Measurements from ENCODE around the gene CHST11.

Gene CHST11

DNA sequence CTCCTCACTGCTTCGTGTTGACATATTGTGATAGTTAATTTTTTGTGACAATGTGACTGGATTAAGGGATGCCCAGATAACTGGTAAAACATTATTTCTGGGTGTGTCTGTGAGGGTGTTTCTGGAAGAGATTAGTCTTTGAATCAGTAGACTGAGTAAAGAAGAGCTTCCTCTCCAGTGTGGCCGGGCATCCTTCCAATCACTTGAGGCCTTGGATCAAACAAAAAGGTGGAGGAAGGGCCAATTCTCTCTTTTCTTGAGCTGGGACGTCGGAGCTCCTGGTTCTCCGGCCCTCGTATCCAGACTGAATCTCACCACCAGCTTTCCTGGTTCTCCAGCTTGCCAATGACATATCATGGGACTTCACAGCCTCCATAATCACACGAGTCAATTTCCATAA, 240.4 kb downstream of the CHST11 start:
- no peak for DNase-seq (ENCODE audit: low read depth in 3 of 3)

DNA sequence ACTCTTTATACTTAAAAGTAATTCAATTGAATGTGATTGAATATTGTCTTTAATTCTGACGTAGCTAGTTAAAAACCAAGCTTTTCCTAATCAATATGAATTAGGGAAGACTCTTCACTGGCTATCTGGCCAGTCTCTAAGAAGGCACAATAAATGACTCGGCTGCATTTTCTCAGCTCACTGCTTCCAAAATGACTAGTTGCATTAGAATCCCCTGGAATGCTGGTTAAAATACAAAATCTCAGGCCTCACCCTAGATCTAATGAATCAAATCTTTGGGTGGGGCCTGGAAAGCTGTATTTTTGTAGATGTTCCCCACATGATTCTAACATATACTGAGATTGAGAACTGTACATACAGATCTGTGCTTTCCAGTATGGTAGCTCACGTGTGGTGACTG, 242.1 kb downstream of the CHST11 start:
- no peak for DNase-seq (ENCODE audit: low read depth in 3 of 3)

DNA sequence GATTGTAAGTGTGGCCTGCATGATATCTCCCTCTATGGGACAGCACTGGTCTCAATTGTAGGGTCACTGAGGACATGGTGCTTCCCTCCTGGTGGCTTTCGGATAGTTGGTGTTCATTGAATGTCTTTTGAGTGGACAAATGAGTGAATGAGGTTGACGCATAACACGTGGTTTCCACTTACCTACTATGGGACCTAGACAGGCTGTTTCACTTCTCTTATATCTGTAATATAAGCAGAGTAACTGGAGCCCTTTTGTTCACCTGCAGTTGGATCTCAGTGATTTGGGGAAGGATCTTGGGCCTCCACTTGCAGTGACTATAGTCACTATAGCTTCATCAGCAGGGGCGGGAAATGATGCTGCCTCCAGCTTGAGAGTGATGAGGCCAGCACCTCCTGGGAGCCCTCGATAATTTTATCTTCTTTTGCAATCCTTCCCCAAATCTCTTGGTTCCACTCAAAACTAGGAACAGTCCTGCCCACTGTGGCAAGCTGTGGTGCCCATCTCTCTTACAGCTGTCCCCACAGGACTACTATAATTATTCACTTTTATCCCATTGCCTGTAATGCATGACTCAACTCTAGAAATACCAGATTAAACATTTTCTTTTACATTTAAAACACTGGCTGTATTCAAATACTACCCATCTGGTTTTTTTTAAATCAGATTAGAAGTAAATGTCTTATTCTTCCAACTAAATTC, 242.9 kb downstream of the CHST11 start:
- DNase-seq (ENCODE audit: low read depth in 3 of 3), result no peak

DNA sequence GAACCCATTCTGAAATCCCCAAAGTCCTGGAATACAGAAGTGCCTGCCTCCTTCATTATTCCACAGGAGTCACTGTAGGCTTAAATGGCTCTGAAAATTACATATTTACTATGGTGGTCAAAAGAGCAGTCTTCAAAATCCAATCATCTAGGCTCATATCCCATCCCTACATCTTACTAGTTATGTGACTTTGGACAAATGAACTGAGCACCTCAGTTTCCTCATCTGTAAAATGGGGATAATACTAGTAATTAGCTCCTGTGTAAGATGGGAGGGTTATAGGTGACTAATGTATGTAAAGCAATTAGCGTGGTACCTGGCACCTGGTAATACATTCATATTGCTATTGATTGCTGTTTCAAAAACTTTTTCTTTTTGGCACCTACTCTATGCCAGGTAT, 243.6 kb downstream of the CHST11 start:
- no peak for DNase-seq (ENCODE audit: low read depth in 3 of 3)

DNA sequence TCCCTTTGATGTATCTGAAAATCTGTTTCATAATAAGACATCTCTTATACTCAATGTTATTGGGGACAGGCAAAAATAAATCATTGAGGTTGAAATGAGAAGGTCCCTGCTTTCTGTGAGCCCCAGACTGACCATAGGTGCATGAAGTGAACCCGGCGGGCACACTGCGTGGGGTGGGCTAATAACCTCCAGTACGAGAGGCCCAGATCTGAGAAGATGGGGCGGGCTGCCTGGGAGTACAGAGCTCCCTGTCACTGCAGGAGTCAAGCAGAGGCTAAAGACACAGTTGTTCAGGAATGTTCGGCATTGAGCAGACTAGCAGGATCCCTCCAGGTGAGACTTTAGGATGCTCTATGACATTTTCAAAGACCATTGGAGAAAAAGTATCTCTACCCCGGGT, 244.6 kb downstream of the CHST11 start:
- DNase-seq (ENCODE audit: low read depth in 3 of 3), result no peak

DNA sequence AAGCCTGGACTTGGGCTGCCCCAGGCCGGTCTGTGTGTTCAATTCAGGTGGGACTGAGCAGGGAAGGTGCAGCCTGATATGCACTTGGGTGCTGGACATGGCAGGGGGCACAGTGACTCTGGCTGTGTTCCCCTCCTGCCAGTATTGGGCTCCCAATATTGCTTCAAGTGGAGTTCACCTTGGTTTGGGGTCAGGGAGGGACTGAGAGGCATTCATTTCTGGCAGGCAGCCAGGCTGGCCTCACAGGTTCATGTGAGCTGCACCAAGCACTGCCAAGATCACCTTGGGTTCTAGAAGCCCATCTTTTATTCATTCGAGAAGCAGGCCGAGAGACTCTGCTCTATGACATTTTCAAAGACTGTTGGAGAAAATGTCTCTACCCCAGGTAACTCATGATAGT, 245.0 kb downstream of the CHST11 start:
- DNase-seq (ENCODE audit: low read depth in 3 of 3), result no peak

DNA sequence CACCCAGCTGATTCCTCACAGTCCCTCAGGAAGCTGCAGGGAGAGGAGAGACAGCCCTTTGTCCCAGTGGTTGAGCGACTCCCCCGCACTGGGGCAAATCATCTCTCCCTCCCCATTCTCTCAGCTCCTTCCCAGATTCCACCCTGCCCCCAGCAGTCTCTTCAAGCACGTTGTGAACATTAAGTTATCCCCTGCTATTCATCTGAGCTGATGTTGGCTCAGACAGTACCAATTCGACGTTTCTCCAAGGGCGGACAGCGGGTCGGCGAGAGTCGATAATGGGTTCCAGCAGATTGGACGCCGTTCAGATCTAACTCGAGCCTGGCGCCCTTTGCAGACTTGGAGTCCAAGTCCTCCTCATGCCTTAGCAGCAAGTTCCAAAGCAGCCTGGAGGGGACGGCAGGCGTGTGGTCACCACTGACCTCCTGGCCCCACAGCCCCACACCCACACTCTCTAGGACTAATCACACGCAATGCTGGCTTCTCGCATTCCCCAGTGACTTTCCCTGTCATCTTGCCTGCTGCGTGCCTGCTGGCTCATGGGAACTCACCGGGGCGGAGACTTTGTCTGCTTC, 245.9 kb downstream of the CHST11 start:
- no peak for DNase-seq (ENCODE audit: low read depth in 3 of 3)

DNA sequence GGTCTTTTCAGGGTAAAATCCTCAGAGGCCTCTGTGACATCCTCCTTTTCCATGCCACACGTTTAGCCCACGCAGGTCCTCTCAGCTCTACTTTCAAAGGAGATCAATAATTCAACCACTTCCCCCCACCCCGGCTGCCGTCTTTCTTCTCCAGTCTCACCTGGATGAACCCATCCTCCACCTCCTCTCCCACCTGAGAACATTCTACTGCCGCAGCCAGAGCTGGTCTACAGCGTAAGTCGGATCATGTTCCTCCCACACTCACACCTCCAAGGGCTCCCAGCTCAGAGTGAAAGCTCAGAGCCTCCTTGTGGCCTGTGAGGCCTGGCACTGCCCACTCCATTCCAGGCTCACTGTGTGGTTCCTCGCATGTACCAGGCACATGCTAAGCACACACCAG, 246.6 kb downstream of the CHST11 start:
- no peak for DNase-seq (ENCODE audit: low read depth in 3 of 3)

DNA sequence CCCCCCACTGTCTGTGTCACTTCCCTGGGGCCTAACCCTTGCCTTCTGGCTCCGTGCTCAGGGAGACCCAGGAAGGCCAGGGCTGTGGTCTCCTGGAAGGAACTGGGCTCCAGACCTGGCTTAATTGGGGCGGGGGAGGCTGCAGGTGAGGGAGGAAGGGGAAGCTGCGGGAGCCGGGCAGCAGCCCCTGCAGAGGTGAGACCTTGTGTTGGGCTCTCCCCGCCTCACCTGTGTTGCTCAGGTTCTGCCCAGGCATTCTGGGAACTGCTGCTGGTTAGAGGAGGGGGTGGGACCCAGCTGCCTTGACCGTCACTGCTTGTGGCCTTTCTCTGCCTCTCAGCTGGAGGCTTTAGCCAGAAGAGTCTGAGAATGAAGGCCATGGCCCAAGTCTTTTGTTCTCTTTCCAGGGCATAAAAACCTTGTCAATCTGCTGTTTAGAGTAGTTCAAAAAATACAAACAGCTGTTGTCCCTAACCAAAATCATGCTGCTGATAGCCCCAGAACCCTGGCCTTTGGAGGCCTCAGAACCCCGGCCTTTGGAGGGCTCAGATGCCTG, 247.6 kb downstream of the CHST11 start:
- DNase-seq (ENCODE audit: low read depth in 3 of 3), result no peak

DNA sequence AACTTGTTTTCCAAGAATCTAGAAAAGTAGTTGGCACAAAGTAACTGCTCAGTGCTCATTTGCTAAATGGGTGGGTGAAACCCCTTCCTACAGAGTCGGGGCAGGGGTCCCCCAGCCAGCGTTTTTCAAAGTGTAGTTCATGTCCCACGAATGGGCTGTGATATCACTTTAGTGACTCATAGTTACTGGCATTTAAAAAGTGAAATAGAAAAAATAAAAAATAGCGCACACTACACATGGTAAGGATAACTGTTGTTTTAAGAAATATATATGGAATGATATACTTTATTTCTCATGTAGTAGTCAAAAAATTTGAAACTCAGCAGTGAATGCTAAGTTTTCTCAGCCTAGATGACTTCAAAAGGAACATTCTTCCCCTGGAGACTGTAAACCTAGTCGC, 250.4 kb downstream of the CHST11 start:
- no peak for DNase-seq (ENCODE audit: low read depth in 3 of 3)

DNA sequence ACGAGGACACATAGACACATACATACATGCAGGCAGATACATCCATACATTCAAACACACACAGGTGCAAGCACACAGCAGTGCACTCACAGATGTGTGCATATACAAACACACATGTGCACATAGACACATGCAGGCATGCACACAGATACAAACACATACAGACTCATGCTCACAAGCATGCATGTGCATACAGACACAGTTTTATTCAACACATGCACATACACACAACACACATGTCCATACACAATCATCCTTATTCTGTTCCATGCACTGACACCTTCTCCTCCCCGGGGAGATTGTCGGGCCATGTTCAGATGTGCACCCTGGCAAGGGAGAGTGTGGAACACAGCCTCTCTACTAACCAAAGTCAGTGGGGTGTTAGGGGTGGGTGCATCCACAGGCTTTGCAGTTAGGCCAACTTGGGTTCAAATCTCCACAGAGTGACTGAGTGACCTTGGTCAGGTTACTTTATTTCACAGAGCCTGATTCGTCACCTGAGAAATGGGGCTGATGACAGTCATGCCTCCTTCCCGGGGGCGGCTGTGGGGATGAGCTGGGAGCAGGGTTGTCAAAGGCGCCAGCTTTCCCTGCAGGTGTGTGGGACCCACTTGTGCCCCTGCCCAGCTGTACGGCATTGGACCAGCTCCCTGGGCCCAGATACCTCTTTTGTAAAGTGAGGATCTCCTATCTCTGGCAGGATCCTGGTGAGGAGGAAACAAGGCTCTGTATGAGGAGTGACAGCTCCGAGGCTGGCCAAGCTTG, 251.2 kb downstream of the CHST11 start:
- DNase-seq (ENCODE audit: low read depth in 3 of 3), result no peak

DNA sequence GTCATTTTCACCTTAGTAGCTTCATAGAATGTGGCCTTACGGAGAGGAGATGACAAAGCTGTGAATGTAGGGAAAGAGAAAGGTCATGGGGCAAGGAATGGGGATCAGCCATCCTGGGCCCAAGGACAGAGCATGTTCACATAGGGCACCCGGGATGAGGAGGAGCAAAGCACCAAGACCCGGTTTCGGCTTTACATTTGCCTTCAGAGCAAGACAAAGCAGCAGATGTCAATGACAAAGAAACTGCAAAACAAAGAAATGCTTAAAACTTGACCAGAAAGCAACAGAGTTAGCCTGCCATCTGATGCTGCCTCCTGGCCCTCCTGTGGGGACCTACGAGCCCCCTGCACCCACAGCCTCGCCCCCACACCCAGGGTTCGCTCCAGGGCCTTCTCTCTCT, 252.1 kb downstream of the CHST11 start:
- no peak for DNase-seq (ENCODE audit: low read depth in 3 of 3)

DNA sequence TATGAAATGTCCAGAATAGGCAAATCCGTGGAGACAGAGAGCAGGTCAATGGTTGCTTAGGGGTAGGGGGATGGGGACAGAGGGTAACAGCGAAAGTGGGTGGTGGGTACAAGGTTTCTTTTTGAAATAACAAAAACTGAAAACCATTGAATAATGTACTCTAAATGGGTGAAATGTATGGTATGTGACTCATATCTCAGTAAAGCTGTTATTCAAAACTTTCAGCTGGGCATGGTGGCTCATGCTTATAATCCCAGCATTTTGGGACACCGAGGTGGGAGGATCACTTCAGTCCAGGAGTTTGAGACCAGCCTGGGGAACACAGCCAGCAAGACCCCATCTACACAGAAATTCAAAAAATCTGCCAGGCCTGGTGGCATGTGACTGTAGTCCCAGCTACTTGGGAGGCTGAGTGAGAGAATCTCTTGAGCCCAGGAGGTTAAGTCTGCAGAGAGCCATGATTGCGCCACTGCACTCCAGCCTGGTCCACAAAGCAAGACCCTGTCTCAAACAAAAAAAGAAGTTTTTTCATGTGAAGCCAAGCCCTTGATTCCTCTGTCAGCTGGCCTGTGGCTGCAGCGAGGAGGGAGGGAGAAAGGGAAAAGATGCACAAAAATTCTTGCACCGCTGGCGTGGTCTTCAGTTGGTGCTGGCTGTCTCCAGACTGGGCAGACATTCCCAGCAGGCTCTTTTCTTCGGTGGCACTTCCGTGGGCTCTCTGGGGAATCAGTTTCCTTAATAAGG, 253.1 kb downstream of the CHST11 start:
- DNase-seq (ENCODE audit: low read depth in 3 of 3), result no peak

DNA sequence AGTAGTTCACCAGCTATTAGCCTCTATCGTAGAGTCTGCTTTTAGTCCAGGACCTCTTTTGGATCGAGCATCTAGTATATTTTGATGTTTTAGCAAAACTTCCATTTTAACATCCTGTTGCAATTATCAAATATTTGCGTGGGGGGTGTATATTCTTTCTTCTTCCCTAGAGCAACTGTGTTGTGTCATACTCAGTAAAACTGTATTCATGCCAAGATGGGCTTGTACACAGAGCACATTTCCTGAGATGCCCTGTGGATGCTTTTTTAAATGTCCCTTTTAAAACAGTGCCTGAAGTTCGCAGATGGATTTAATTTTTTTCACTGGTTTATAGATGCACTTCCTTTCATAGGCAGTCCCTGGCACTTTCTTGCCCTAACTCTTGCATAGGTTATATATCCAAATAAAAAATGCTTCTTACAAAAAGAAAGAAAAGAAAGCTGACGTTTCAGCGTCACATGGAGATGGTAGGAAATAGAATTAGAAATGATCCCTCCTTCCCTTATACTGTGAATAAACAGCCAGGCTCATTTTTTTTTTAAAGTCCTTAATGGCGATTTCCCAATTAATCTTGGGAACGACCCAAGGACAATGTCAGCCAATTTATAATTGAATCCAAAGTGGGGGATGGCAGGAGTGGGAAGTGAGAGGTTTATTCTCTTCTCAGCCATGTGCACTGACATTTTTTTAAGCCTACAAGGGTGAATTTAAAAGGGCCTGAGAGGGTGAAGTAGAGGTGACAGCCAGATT, 254.4 kb downstream of the CHST11 start:
- no peak for DNase-seq (ENCODE audit: low read depth in 3 of 3)

DNA sequence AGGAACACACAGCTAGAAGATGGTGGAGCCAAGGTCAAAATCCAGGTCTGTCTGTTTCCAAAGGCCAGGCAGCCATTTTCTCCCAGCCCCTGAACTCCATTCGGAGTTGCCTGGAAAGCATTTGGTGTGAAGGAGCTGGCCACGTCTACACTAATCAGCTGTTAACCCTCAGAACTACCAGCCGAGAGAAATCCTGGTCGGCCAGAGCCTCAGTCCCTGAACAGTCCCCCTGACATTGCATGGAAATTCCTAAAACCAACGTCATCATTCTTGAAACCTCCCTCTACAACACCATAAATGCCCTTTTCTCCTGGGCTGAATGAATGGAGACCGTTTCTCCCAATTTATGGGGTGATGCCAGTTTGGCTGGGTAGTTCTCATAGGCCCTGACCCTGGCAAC, 255.7 kb downstream of the CHST11 start:
- no peak for DNase-seq (ENCODE audit: low read depth in 3 of 3)

DNA sequence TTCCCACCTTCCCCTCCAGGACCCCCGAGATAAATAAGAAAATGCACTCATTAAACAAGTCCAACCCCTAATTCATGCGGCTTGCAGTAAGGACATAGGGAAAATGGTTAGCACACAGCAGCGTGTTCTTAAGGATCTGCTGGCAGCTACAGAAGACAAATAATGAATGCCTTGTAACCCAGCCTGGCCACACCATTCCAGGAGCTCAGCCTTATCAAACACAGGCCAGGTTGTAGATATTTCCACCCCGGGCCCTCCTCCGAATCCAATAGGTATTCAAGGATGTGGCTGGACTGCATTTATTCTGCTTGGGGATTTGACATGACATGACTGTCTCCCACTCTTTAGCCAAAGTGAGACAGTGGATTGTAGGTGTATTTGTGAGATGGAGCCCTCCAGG, 256.2 kb downstream of the CHST11 start:
- DNase-seq (ENCODE audit: low read depth in 3 of 3), result no peak

DNA sequence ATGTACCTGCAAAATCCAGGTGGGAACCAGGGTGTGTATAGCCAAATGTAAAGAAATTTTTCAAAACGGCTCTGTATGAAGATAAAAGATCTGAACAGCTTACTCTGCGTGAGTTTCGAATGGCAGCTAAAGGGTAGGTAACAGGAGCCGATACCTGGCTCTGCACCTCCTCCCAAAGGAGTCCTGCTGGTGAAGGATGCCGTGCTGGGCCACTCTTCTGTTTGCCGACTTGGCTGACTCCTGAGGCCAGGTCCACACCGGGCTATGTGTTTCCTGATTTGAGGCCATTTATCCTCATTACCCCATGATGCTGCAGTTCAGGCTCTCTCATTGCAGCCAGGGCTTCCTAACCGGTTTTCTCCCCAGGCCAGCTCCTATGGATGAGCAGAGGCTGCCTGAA, 256.7 kb downstream of the CHST11 start:
- no peak for DNase-seq (ENCODE audit: low read depth in 3 of 3)

DNA sequence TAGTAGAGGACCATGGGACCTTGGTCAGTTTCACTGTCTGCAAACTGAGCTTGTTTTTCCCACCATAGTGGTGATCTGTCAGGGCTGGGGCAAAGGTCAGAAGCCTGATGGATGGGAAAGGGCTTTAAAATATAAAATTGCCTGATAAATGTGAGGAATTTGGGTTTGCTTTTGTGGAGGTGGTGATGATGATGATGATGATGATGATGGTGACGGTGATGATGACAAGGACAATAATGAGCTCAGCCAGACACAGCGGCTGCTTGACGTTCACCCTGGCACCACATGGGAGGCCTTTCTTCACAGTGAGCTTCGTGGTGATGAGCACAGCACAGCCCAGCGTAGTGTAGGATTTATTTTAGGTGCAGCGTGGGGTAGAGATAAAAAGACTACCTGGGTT, 257.6 kb downstream of the CHST11 start:
- DNase-seq (ENCODE audit: low read depth in 3 of 3), result no peak

DNA sequence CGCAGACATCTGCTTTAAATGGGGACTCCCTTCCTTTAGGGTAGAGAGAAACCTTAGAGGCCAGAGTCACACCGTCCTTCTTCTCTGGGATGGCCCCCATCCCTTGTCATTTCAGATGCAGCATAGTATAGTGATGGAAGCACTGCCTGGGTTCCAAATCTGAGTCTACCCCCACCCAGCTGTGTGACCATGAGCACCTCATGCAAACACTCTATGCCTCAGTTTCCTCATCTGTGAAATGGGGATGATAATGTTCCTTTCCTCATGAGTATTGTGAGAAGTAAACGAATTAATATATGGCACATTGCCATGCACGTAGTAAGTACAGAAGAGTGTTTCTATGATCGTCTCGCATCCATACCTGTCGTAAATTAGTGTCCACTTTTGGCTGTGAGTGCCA, 259.4 kb downstream of the CHST11 start:
- DNase-seq (ENCODE audit: low read depth in 3 of 3), result no peak

DNA sequence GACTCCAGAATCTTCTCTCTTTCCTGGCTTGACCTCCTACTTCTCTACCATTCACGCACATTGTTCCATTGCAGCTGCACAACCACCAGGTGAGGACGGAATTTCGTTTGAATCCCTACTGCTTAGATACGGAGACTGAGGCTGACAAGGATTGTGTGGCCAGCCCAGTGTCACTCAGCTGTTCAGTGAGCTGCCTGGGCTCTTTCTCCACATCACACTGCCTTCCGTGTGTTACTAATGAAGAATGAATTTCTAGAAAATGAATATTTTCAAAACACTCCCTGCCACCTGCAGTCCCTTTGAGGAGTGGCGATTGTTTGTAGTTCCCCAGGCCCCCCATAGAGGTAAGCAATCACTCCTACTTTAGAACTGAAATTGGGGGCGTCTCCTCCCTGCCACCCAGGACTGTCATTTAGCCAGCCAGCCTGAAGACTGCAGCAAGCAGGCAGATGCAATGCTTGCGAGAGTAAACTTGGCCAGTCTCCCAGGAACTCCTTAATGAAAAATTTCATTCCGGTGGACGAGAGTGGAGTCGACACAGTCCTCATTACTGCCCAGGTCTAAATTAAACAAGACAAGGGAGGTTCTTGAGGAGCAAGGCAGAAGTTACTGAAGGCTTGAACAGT, 261.7 kb downstream of the CHST11 start:
- no peak for DNase-seq (ENCODE audit: low read depth in 3 of 3)

DNA sequence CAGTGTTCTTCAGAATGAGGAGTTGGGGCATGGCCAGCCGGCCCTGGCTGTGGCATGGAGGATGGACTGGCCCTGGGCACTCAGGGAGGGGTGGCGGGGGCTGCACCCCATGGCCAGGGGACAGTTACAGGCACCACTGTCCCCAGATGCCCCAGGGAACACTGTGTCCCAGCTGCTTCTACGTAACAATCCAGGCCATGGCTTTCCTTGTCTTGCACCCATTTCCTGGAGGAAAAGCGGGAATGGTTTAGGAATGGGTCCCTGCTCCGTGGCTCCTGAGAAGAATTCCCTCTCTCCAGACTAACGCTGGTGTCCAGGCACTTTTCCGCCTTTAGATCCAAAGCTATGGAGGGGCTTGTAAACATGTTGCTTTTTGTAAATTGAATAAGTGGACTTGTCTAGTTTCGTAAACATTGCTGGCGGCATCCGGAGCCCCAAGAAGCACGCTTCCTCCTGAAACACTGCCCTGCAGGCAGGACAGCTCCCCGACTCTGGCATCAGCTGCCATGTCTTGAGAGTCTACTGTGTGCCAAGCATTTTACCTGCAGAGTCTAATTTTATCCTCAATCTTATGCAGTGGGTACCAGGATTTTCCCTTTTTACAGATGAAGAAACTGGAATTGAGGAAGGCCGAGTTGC, 263.1 kb downstream of the CHST11 start:
- DNase-seq (ENCODE audit: low read depth in 3 of 3), result no peak
